ENCODE data around the gene B3GALT6. TPM values are rescaled to one million over a fixed set of nuclear protein-coding genes. Genes with fewer than 3 reads are reported as not detected.

The B3GALT6 gene
- 24.7 TPM for total RNA-seq

DNA sequence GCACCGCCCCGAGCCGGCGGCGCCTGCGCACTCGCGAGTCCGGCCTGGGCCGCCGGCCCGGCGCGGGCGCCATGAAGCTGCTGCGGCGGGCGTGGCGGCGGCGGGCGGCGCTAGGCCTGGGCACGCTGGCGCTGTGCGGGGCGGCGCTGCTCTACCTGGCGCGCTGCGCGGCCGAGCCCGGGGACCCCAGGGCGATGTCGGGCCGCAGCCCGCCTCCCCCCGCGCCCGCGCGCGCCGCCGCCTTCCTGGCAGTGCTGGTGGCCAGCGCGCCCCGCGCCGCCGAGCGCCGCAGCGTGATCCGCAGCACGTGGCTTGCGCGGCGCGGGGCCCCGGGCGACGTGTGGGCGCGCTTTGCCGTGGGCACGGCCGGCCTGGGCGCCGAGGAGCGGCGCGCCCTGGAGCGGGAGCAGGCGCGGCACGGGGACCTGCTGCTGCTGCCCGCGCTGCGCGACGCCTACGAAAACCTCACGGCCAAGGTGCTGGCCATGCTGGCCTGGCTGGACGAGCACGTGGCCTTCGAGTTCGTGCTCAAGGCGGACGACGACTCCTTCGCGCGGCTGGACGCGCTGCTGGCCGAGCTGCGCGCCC lies at the start of gene B3GALT6:
B3GALT6 (plus strand) TSS at position 30 of the 588 bp plus-strand sequence; CDS start at position 72, 42 bp downstream.

DNA sequence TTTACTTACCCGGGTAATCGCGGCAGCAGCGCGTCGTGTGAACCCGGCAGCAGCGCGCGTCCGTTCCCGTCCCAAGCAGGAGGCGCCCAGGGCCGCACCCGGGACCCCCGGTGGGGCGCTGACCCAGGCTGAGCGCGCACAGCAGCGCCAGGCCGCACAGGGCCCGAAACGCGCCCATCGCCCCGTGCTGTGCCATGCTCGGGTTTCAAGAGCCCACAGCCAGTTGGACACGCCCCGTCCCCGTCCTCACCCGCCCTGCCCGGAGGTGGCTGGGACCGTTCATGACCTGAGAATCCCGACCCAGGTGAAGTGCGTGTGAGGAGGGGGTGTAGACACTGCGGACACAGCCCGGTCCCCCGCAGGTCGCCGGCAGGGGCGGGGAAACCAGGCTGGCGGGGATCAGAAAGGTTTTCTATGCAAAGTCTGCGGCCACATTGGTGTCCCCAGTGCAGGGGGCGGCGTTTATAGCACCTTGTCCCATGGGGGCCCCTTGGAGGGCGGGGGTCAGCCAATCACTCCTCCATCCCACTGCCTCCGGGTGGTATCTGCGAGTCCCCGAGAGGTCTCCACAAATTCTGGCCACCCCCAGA lies 25.6 kb upstream of the B3GALT6 start, which contains the start of gene TNFRSF18:
TNFRSF18 (minus strand) TSS at position 217 of the 590 bp plus-strand sequence; CDS start at position 196, 21 bp downstream.

DNA sequence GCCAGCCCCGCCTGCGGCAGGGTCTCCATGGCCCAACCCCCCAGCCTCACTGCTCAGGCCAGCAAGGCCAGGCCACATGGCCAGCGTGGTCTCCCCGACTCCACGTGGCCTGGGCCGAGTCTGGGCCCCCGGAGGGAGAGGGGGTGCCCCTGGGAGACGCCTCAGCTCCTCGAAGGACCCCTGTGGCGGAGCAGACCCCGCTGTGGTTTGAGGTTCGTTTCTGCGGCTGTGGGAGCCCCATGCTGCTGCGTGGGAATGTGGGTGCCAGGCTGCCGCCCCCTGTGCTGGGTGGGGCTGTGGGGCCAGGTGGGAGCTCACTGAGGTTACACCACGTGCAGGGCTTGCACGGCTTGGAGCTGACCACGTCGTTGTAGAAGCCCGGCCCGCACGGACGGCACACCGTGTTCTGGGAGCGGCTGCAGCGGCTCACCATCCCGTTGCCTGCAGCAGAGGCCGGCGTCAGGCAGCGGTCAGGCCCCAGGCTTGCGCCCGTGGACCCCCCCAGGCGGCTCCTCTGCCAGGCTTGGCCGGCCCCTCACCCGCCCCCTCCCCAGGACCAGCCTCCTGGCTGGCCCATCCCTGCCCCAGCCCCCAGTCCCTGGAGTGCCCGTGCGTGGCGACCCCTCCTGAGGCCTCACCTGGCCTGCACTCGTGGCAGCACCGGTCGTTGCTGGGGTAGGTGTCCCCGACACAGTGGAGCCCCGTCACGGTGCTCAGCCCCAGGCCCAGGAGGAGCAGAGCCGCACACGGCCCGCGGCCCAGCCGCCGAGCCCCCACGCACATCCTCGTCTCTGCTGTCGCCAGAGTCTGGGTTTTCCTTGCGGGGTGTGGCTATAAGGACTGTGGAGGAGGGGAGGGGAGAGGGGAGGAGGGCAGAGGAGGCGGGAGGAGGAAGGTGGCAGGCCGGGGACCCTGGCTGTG lies 18.4 kb upstream of the B3GALT6 start, which contains the start of gene TNFRSF4:
TNFRSF4 (minus strand) TSS at position 809 of the 921 bp plus-strand sequence; CDS start at position 783, 26 bp downstream.

DNA sequence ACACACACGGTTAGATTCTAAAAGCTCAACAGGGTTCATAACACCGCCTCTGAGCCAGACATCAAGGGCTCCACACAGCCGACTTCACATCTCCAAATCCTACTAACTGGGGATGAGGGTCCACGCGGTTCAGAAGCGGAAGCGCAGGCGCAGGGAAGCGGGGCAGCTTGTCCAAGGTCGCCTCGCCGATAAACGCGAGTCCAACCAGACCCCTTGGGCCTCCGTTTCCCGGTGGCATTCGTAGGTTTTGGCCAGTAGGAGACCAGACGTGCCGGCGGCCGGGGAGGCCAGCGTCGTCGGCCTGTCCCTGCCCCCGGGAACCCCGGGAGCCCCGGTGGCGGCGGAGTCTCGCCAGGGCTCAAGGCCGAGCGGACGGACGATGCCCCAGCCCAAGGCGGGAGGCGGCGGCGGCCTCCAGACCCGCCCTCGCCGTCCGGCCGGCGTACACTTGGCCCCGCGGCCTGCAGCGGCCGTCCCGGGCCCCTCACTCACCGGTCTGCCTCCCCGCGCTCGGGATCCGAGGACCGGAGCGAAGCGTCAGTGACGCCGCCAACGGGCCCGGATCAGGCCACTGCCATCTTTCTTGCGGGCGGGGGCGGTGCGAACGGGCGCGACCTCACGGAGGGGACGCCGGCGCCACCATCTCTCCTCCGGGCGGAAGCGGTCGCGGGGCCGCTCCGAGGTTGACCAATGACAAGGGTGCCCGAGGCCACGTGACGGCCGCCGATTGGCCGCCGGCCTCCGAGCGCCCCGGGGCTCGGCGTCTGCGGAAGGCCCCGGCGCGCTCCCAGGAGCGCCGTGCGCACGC lies 433 bp upstream of the B3GALT6 start, which contains the start of gene SDF4:
SDF4 (minus strand) TSS at position 602 of the 808 bp plus-strand sequence. CDS start 3,229 bp downstream, outside the sequence.

DNA sequence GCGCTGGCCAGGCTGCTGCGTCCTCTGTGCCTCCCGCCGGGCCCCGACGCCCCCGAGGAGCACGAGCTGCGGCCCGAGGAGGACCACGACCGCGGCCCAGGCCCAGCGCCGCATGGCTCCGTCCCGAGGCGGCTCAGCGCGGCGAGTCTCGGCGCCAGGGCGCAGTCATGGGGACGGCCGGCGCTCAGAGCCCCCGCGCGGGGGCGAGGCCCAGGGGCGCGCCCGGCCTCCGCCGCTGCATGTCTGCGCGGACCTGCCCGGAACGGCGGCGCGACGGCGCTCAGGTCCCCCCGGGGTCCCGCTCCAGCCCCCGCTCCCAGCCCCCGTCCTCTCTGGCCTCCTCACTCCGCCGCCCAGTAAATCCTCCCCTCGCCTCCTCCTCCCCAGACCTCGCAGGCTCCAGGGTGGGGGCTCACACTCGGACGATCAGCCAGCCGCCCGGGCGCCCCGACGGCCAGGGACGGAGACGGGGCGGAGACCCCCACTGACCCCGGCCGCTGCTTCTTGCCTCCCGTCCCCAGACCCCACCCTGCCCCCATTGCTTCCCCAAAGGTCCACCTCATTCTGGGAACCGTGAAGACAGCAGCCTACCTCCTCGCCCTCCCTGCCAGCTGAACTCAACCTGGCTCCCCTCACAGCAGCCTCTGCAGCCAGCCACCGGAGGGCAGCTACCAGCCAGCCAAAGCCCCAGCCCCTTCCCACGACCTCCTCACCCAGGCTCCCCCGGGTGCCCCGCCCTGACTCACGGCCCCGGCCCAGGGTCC lies 14.7 kb downstream of the B3GALT6 start, which contains the start of gene C1QTNF12:
C1QTNF12 (minus strand) TSS at position 146 of the 764 bp plus-strand sequence; CDS start at position 114, 32 bp downstream.

DNA sequence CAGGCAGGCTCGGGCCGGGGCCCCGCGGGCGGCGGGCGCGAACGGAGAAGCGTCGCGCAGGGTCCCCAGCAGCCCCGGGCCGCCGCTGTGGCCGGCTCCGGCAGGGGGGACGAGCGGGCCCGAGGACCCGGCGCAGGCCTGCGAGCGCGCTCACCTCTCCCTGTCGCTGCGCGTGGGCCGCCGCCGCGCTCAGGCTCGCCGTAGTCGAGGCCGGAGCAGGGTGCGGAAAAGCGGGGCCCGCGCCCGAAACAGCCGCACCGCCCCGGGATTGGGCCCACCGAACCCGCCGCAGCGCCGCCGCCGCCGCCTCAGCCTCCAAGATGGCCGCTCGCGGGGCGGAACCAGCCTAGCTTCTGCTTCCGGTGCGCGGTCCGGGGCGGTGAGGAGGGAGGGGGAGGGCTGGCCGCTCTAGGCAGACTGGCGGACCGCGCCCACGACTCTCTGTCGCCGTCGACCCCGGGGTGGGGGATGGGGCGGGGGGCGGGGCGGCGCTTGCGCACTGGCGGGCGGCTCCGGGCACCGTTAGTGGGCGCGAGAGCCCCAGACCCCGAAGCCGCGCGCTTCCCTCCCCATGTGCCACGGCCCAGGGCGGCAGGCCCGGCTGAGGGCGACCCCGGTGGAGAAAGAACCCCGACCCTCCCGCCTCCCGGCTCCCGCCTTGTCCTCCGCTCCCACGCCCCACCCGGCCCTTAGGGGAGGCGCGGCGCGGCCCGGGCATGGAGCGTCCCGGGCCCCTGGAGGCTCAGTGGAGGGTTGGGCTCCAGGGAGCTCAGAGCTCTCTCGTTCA lies 41.7 kb downstream of the B3GALT6 start, which contains the start of gene UBE2J2:
UBE2J2 (minus strand) TSS at position 343 of the 787 bp plus-strand sequence. CDS start 5,862 bp downstream, outside the sequence.

Other genes with a start within 250 kb of the B3GALT6 start
- gene HES4, start 232.1 kb upstream of the B3GALT6 start, total RNA-seq = 24.7 TPM
- gene ISG15, start 218.7 kb upstream of the B3GALT6 start, total RNA-seq = 7.2 TPM
- 105 TPM for gene AGRN, start 212.1 kb upstream of the B3GALT6 start, total RNA-seq
- not detected for gene RNF223, start 157.9 kb upstream of the B3GALT6 start, total RNA-seq
- gene C1orf159, start 116.1 kb upstream of the B3GALT6 start, total RNA-seq = 16.9 TPM
- not detected for gene TTLL10, start 58.4 kb upstream of the B3GALT6 start, total RNA-seq
- gene TNFRSF18, start 25.6 kb upstream of the B3GALT6 start, total RNA-seq = not detected
- not detected for gene TNFRSF4, start 18.1 kb upstream of the B3GALT6 start, total RNA-seq
- 34.4 TPM for gene SDF4, start 236 bp upstream of the B3GALT6 start, total RNA-seq
- gene C1QTNF12, start 14.5 kb downstream of the B3GALT6 start, total RNA-seq = not detected
- gene UBE2J2, start 41.6 kb downstream of the B3GALT6 start, total RNA-seq = 52.0 TPM
- 4.4 TPM for gene SCNN1D, start 48.2 kb downstream of the B3GALT6 start, total RNA-seq
- 202 TPM for gene ACAP3, start 75.7 kb downstream of the B3GALT6 start, total RNA-seq
- gene PUSL1, start 76.4 kb downstream of the B3GALT6 start, total RNA-seq = 10.0 TPM
- 69.2 TPM for gene INTS11, start 92.4 kb downstream of the B3GALT6 start, total RNA-seq
- 16.3 TPM for gene CPTP, start 92.6 kb downstream of the B3GALT6 start, total RNA-seq
- 1.6 TPM for gene TAS1R3, start 99.0 kb downstream of the B3GALT6 start, total RNA-seq
- gene DVL1, start 117.2 kb downstream of the B3GALT6 start, total RNA-seq = 80.1 TPM
- 9.1 TPM for gene MXRA8, start 126.3 kb downstream of the B3GALT6 start, total RNA-seq
- gene AURKAIP1, start 143.0 kb downstream of the B3GALT6 start, total RNA-seq = 27.2 TPM
- 262 TPM for gene CCNL2, start 167.1 kb downstream of the B3GALT6 start, total RNA-seq
- 49.5 TPM for gene MRPL20, start 175.1 kb downstream of the B3GALT6 start, total RNA-seq
- 1.6 TPM for gene ANKRD65, start 189.0 kb downstream of the B3GALT6 start, total RNA-seq
- gene VWA1, start 203.5 kb downstream of the B3GALT6 start, total RNA-seq = 4.1 TPM
- gene ATAD3C, start 217.5 kb downstream of the B3GALT6 start, total RNA-seq = not detected
- 22.5 TPM for gene ATAD3B, start 239.5 kb downstream of the B3GALT6 start, total RNA-seq

All from parietal lobe (tissue), 1 donor.